HG03439 (cell line): ENCODE data around the gene CARM1.
"Not testable (repeated sequence)": the region's sequence is repeated elsewhere in the genome, so short reads cannot be mapped to it uniquely, and the experiment has no call there.

ENCODE experiments used
- ATAC-seq: cut with Tn5 transposase; IDR thresholded peaks from one replicate; pipeline ENCODE4 v1.9.1; 2021; ENCODE audit warnings: mild to moderate bottlenecking, moderate library complexity; ENCODE audit not compliant: unreplicated experiment

CARM1 gene

DNA sequence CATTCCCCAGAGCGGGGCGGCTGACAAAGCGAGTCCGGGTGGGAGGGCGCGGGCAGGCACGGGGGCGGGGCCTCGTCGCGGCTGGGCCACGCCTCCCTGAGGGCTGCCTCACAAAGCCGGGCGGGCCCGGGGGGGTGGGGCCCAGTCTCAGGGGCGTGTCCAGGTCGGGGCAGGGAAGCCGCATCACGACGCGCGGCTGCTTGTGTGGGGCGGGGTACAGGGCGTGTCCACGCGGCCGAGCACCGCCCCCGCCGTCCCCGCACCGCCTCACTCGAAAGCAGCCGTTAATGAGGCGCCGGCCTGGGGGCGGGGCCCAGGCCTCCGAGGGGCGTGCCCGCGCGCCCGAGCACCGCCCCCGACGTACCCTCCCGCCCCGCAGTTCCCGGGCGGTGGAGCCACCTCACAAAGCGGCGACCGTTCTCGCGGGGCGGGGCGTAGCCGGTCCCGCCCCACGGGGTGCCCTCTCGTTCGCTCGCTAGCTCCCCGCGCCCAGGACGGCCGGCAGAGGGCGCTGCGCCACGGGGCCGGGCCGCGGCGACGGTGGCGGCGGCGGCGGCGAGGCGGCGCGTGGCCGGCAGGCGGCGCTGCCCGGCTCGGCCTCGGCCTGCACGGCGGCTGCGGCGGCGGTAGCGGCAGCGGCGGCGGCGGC, at the start of gene CARM1:
Gene CARM1, plus strand, starts transcription at position 599 of the 649 bp plus-strand sequence. CDS start 150 bp downstream, outside the sequence.
- ATAC-seq: peak; percentile 78

DNA sequence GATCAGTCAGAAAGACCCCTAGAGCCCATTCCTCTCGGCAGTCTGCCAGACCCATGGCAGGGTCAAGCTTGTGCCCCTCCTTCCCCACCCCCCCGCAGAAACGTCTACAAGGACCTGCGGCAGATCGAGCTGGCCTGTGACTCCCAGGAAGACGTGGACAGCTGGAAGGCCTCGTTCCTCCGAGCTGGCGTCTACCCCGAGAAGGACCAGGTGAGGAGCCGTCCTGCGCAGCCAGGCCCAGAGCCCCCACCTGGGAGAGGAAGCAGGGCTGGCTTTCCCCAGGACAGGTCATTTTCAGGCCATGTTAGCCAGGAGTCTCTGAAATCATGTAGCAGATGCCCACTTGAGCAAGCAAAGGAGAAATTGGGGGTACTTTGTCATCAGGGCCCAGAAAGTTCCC, 47.7 kb upstream of the CARM1 start:
- ATAC-seq: no peak

DNA sequence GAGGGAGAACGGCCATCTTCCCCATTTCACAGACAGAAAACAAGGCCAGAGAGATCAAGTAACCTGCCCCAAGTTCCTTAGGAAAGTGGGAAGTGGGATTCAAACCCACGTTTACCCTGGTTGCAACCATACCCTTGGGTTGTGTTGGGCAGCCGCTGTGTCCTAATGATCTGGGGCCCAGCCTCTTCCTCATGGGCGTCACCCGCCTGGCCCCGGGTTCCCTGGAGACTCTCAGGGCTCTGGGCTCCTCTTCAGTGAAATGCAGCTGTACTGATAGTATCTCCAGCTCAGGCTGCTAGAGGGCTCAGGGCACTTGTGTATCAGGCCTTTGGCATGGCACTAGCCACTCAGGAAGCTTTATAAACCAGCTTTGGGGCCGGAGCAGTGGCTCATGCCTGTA, 45.1 kb upstream of the CARM1 start:
- ATAC-seq: no peak

DNA sequence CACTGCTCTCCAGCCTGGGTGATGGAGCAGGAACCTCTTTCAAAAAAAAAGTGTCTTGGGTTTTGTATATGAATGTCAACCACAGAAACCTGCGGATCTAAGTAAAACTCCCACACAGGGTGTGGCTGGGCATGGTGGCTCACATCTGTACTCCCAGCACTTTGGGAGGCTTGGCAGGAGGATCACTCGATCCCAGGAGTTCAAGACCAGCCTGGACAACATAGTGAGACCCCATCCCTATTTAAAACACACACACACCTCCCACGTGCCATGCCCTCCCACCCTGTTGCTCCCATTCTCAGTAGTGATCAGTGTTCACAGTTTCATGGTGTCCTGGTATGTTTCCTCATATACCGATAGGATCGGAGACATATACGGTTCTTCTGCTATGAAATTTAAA, 44.5 kb upstream of the CARM1 start:
- no peak for ATAC-seq

DNA sequence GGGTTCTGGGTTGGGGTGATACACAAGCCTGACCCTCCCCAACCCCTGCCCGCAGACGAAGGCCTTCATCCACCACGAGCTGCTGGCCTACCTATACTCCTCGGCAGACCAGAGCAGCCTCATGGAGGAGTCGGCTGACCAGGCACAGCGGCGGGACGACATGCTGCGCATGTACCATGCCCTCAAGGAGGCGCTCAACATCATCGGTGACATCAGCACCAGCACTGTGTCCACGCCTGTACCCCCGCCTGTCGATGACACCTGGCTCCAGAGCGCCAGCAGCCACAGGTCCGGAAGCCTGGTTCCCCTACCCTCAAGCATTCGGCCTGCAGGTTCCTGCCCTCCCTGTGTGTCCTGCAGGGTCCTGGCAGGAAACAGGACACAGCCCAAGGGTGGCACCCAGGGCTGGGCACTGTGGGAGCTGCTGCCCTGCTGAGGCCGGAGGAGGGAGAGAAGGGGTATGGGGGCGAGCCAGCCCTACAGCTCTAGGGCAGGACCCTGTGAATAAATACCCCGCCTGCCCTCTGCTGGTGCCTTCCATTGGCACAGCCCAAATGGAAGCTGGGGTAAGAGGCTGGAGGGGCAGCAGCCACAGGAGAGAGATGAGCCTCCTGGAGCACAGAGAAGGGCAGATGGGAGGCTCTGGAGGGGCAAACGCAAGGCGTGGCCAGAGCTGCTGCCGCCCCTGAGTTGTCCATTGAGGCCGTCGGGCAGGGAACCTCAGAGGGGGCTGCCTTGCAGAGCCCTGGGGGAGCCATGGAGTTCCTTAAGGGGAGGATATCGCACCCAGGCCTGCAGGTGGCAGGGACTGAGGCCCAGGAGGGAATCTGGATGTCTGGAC, 42.2 kb upstream of the CARM1 start:
- ATAC-seq: no peak

DNA sequence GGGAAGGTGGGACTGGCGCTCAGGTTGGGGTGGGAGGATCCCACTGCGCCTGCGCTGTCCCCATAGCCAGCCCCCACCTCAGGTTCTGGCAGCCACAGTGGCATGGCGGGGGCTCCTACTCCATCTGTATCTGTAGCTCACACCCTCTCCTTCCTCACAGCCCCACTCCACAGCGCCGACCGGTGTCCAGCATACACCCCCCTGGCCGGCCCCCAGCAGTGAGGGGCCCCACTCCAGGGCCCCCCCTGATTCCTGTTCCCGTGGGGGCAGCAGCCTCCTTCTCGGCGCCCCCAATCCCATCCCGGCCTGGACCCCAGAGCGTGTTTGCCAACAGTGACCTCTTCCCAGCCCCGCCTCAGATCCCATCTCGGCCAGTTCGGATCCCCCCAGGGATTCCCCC, 41.4 kb upstream of the CARM1 start:
- ATAC-seq: no peak

DNA sequence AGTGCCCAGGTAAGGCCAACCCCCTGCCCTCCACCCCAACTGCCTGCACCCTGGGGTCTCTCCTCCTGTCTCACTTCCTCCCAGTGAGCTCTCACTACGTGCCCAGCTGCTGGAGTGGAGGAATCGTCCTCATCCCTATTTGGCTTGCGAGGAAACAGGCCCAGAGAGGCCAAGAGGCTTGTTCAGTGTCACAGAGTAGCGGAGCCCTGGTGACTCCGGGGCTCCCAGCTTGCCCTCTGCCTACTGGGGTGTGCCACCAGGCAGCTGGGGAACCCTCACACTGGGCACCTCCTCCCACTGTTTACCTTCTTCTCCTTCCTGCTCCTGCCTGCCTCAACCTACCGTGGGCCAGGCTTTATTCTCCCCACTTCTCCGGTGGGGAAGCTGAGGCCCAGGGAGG, 41.0 kb upstream of the CARM1 start:
- no peak for ATAC-seq

DNA sequence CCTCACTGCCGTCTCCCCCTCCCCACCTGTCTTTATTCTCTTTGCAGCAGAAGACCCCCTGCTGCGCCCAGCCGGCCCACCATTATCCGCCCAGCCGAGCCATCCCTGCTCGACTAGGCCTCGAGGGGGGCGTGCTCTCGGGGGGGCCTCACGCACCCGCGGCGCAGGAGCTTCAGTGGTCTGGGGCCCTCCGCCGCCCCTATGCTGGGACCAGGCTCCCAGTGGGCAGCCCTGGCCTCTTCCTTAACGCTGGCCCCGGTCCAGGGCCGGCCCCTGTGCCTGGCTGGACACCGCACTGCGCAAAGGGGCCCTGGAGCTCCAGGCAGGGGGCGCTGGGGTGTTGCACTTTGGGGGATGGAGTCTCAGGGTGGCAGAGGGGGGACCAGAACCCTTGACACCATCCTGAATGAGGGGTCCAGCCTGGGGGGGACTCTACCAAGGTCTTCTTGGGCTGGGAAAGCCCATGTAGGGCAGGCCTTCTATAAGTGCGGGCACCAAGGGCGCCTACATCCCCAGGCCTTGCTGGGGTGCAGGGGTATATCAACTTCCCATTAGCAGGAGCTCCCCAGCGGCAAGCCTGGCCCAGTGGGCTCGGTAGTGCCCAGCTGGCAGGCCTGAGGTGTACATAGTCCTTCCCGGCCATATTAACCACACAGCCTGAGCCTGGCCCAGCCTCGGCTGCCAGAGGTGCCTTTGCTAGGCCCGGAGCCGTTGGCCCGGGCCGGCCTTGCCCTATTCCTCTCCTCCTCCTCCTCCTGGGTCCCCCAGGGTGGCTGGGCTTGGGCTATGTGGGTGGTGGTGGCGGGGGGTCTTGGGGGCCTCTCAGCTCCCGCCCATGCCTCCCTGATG, 40.2 kb upstream of the CARM1 start:
- no peak for ATAC-seq

DNA sequence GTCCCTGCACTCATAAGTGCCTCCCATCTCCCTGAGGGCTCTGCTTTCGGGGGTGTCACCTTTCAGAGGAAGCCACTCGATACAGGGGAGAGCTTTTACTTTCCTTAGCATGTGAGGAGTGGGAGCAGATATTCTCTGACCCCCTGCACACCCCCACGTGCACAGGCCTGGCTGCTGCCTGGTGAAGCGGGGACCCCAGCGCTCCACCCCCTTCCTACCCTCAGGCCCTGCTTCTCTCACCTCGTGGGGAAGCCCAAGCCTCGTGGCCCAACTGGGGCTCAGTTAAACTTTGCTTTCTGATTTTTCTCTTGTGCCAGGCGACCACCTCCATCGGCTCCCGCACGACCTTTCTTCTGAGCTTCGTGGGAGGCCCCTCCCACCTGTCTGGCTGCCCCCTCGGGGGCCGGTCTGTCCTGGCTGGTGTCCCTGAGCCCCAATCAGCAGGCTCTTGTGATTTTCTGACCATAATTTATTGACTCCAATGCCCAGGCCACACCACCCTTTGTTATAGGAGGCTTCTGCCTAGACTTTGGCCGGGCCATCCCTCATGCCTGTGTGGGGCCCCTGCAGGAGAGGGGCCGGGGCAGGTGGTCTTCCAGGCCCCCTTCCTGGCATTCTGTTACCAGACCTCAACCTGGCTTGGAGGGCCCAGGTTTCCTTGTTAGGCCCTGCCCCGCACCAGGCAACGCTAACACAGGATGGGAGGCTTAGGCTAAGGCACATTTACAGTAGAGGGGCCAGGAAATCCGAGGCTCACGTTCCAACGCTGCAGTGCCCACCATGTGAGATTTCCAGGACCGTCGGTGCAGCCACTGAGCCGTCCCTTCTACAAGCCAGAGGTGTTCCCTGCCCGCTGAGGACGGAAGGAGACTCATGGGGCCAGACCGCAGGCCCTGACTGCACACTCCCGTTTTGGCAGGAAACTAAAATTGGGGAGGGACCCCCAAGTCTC, 39.1 kb upstream of the CARM1 start:
- ATAC-seq: no peak

DNA sequence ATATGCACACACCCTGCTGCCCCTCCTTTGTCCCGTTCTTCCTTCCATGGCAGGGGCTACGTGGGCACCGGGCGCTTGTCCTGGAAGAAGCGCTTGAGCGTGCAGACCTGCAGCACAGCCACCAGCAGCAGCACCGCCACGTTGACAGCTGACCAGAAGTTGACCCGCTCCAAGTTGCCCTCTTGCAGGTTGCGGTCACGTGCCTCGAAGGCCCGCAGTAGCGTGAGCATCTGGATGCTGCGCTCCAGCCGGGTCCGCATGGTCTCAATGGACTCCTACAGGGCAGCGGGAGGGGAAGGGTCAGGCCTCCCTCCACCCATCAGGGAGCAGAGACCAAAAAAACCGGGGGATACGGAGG, 38.4 kb upstream of the CARM1 start:
- no peak for ATAC-seq

DNA sequence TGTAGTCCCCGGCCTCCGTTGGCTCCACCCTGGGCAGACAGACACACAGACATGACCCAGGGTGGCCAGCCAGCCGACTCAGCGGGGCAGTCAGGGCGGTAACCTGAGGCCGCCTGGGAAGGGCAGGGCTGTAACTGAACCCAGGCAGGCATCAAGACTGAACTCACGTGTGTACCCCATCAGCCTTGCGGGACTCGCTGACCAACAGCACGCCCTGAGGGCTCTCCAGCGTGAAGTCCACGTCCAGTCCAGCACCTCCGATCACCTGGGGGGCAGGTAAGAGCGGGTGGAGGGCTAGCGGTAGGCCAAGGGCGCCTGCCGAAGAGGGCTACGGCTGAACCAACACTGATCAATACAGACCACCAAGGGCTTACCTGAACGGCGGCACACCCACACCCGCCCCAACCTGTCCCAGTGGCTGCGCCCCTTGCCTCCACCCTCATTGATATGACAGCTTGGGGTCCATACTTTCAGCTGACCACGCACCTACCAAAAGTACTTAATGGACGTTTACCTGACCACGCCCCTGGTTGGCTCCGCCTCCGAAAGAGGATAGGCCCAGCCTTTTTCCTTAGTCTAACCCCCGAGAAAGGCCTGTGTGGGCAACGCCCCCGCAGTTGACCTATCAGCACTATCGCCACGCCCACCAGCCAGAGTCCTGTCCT, 36.1 kb upstream of the CARM1 start:
- no peak for ATAC-seq

DNA sequence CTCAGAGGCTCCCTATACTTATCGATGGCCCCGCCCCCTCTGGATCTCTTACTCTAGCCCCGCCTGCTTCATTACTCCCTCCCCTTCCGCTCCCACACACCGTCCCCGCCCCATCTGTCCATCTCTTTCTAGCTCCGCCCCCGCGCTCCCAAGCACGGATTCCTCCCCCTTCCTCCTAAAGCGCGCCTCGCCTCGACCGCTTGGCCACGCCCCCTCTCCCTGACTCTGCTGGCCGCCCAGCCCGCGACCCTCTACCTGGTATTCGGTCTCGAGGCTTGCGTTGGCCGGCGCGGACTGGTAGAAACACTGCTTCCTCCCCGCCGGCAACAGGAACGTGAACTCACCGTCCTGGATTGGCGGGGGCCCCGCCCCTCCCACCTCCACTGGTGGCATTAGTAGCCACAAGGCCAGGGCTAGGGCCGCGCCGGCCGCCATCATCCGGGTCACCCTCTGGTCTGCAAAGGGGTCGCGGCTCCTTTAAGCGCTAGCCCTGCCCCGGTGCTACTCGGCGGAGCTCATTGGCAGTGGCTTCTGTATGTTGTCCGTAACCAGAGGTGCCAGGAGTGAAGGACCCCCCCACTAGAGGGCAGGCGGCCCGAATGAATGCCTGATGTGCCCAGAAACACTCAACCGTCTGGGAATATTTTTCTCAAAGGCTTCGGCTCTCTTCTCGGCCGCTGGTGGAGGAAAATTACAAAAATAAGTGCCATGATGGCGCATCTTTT, 35.4 kb upstream of the CARM1 start, which contains the start of gene TMED1:
Gene TMED1, minus strand, starts transcription at position 459 of the 725 bp plus-strand sequence. Its CDS starts 21 bp downstream, at position 438.
- peak; percentile 64 for ATAC-seq

DNA sequence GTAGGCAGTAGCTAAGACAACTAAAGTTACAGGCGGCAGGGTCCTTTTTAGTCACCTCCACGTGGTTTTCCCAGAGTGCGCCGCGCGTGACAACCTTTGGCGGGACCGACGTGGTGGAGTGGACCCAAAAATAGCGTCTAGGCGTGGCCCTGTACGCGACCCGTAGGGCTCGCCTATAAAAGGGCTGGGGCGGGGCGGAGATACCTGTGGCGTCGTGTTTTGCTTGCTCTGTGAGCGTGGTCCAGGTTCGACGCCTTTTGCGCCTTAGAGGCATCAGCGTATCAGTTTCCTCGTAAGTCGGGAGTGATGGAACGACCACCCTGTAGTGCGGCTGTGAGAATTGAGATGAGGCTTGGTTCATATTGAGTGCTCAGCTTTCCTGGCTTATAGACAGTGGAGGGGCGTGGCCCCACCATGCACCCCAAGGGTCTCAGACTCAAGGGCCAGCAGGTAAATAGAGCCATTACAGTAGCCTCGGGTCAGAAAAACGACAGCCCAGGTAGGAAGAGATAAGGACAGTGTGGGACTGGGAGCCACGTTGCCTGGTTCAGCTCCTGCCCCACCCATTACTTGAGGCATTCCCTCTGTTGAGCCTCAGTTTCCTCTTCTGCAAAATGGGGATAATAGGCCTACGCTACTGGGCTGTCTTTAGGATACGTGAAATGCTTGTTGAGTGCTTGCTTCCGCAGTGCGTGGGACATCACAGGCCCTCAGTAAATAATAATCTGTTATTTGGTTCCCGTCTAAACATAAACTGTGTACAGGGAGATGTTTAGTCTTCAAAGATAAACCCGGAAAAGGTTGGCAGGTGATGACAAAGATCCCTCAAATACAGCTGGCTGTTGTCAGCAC, 34.6 kb upstream of the CARM1 start:
- peak; percentile 17 for ATAC-seq

DNA sequence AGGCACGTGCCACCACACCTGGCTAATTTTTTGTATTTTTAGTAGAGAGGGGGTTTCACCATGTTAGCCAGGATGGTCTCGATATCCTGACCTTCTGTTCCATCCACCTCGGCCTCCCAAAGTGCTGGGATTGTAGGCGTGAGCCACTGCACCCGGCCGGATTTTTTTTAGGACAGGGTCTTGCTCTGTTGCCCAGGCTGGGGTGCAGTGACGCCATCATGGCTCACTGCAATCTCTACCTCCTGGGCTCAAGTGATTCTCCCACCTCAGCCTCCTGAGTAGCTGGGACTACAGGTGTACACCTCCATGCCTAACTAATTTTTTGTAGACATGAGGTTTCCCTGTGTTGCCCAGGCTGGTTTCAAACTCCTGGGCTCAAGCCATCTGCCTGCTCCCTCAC, 33.7 kb upstream of the CARM1 start:
- ATAC-seq: not testable (repeated sequence)

DNA sequence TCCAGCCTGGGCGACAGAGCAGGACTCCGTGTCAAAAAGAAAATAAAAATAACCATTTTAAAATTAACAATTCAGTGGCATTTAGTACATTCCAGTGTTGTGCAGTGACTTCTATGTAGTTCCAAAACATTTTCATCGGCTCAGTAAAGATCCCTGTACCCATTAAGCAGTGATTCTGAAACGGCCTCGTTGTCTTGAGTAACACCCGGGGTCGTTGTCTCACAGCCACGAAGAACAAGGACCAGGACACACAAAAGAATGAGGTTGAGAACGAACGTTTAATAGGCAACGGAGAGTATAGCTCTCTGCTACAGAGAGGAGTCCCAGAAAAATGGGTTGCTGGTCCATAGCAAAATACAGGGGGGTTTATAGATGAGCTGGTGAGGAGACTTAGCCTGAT, 33.0 kb upstream of the CARM1 start:
- ATAC-seq: no peak

DNA sequence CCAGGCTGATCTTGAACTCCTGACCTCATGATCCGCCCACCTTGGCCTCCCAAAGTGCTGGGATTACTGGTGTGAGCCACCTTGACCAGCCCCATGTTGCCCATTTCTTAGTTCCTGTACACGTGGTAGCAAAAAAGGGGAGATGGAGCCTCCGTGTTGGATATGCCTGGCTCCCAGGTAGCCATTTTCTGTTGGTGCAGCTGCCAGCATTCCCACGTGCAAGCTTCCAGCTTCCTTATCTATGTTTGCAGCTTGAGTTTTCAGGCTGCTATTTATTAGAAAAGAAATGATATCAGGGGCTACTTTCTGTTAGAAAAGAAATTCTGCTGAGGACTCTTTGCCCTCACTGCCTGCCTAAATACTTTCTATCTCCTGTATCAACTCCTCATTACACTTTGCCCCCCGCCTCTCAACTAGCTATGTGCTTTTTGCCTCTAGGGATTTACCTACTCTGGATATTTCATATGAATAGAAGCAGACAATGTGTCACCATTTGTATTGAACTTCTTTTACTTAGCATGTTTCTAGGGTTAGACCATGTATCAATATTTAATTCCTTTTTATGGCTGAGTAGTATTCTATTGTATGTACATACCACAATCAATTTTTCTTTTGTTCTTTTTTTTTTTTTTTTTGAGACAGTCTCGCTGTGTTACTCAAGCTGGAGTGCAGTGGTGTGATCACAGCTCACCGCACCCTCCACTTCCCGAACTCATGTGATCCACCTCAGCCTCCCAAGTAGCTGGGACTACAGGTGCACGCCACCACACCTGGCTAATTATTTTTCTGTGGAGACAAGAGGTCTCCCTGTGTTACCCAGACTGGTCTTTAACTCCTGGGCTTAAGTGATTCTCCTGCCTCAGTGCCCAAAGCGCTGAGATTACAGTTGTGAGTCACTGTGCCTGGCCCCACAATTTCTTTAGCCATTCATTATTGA, 32.0 kb upstream of the CARM1 start:
- no peak for ATAC-seq

DNA sequence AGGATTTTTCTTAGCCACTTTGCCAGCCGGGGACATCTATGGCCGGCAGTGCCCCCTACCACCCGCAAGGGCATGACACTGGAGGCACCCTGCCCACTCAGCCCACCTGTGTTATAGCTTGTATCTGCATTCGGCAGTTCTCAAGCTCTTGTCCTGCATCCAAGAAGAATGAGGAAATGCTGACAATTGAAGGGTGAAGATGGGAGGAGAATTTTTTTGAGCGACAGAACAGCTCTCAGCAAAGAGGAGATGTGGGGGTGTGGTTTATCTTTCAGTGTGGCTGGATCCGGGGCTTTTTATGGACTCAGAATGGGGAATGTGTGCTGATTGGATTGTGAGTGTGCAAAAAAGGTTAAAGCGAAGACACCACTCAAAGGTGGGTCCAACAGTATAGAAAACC, 28.6 kb upstream of the CARM1 start:
- no peak for ATAC-seq
